ENCODE results near the gene ZSCAN10. TPM values are rescaled to one million over a fixed set of nuclear protein-coding genes. Genes with fewer than 3 reads are reported as not detected.

Gene ZSCAN10
- total RNA-seq, 1 experiment from 2014 or later, result 207 TPM

DNA sequence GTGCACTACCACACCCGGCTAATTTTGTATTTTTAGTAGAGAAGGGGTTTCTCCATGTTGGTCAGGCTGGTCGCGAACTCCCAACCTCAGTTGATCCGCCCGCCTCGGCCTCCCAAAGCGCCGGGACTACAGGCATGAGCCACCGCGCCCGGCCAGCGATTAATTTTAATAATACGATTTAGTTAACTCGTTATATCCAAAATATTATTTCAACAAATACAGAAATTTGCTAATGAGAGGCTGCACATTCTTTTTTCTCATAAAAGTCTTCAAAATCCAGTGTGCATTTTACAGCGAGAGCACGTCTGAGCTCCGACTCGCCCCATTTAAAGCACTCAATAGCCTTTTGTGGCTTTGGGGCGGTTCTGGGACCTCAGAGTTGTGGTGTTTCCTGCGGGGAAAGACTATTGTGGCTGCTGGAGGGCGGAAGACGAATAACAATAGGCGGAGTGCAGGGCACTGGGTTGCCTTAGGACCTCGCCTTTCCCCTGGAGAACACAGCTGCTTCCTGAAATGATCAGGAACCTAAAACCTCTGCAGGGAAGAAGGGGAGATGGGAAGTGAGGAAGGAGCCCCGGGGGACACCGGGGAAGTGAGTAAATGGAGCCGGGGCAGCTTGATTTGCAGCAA lies 2.9 kb upstream of the ZSCAN10 start:
- Mint-ChIP-seq H3K27ac (peak overlapping the region; percentile 91 to 94 (median 94)), H3K4me3 (peak overlapping the region; percentile 46 to 77), H3K27me3 (ENCODE audit: low read depth) (no peaks in the 10 kb centered on the region; the same call in 1 of the 2 replicates), H3K4me1 (peaks cover 46 to 48% of the 10 kb centered on the region in 2 experiments), H3K36me3 (ENCODE audit: insufficient read depth in 1 of 3, low read depth in 3 of 3) (peaks cover 6 to 18% (median 12%) of the 10 kb centered on the region in 3 experiments; a peak in 6 of 7 replicates), H3K9me3 (no peaks in the 10 kb centered on the region; a peak in 1 of 5 replicates)
- Histone ChIP-seq H4K8ac (replicated peaks; ENCODE audit: insufficient read length, low read depth, low read length) (no peak overlapping the region), H3K14ac (ENCODE audit: insufficient read depth, low read length) (no peak overlapping the region), H3K4ac (ENCODE audit: low read depth, low read length) (no peak overlapping the region), H2AK5ac (ENCODE audit: insufficient read length, low read length) (no peak overlapping the region), H3K56ac (ENCODE audit: insufficient read length, low read depth, low read length) (no peak overlapping the region), H2AFZ (ENCODE audit: low read length) (no peak overlapping the region), H3K4me2 (ENCODE audit: insufficient read depth, insufficient read length, low read length) (no peak overlapping the region), H3K23me2 (ENCODE audit: insufficient read length, low read depth, low read length, poor library complexity, severe bottlenecking) (peaks cover 34% of the 10 kb centered on the region), H2BK120ac (ENCODE audit: low read depth, low read length, poor library complexity, severe bottlenecking) (no peak overlapping the region), H3K27ac (ENCODE audit: insufficient read length, low read depth, low read length) (peak overlapping the region; percentile 24), H3K9me3 (ENCODE audit: control insufficient read depth, low read depth, low read length) (no peaks in the 10 kb centered on the region), H3K18ac (ENCODE audit: insufficient read length, low read depth, low read length) (no peak overlapping the region), H4K91ac (ENCODE audit: insufficient read length, low read depth, low read length) (no peak overlapping the region), H3K79me2 (ENCODE audit: insufficient read depth, low read length) (peaks cover 7% of the 10 kb centered on the region; the same call in 1 of the 2 replicates), H3T11ph (ENCODE audit: low read length) (no peak overlapping the region), H3K27me3 (ENCODE audit: insufficient read depth, low read length) (no peaks in the 10 kb centered on the region), H3K4me1 (ENCODE audit: insufficient read depth, low read length) (peaks cover 6% of the 10 kb centered on the region), H2BK20ac (ENCODE audit: low read depth, low read length, poor library complexity, severe bottlenecking) (no peak overlapping the region), H4K20me1 (ENCODE audit: control insufficient read depth, insufficient read depth, insufficient read length) (no peaks in the 10 kb centered on the region), H2BK15ac (ENCODE audit: low read depth, low read length) (no peak overlapping the region), H3K23ac (ENCODE audit: insufficient read length, low read depth, low read length) (no peak overlapping the region), H2BK5ac (ENCODE audit: insufficient read length, low read length) (no peak overlapping the region), H3K79me1 (ENCODE audit: insufficient read depth, low read depth, low read length, poor library complexity, severe bottlenecking) (no peaks in the 10 kb centered on the region), H2BK12ac (ENCODE audit: insufficient read length, low read depth, low read length) (no peak overlapping the region), H3K9ac (ENCODE audit: extremely low read depth, insufficient read length, low read length) (no peak overlapping the region), H4K5ac (ENCODE audit: insufficient read length, low read depth, low read length) (no peak overlapping the region)
- peak; percentile 93 for DNase-seq
- TF ChIP-seq, protein P1, sequence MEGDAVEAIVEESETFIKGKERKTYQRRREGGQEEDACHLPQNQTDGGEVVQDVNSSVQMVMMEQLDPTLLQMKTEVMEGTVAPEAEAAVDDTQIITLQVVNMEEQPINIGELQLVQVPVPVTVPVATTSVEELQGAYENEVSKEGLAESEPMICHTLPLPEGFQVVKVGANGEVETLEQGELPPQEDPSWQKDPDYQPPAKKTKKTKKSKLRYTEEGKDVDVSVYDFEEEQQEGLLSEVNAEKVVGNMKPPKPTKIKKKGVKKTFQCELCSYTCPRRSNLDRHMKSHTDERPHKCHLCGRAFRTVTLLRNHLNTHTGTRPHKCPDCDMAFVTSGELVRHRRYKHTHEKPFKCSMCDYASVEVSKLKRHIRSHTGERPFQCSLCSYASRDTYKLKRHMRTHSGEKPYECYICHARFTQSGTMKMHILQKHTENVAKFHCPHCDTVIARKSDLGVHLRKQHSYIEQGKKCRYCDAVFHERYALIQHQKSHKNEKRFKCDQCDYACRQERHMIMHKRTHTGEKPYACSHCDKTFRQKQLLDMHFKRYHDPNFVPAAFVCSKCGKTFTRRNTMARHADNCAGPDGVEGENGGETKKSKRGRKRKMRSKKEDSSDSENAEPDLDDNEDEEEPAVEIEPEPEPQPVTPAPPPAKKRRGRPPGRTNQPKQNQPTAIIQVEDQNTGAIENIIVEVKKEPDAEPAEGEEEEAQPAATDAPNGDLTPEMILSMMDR (conservative IDR thresholded peaks at IDR 0.05), result no peak
- no CpG with 5 or more reads among the region's 27 CpGs for WGBS (ENCODE audit: extremely low coverage, insufficient read length, low lambda C conversion rate)

Data from H9 (cell line).